ENCODE results near the gene CD8B.
A peak's percentile ranks its signal among the peaks of the same experiment; 100 is the strongest.

The CD8B gene

GRCh38 chr2:86833315-86833714 lies 28.4 kb downstream of the CD8B start:
- DNase-seq, result no peak

GRCh38 chr2:86832334-86833096 lies 29.2 kb downstream of the CD8B start:
- no peak for DNase-seq

- DNase-seq, result no peak
Observed at GRCh38 chr2:86831537-86831936, 30.1 kb downstream of the CD8B start.

GRCh38 chr2:86826951-86827350 lies 34.7 kb downstream of the CD8B start:
- DNase-seq, result no peak

- DNase-seq, result no peak
Observed at GRCh38 chr2:86825693-86826381, 35.8 kb downstream of the CD8B start.

GRCh38 chr2:86825036-86825692 lies 36.5 kb downstream of the CD8B start:
- no peak for DNase-seq

GRCh38 chr2:86822668-86823345 lies 38.9 kb downstream of the CD8B start:
- DNase-seq, result no peak

- DNase-seq, result no peak
Observed at GRCh38 chr2:86821842-86822241, 39.8 kb downstream of the CD8B start.

GRCh38 chr2:86821306-86821705 lies 40.4 kb downstream of the CD8B start:
- no peak for DNase-seq

- no peak for DNase-seq
Observed at GRCh38 chr2:86818957-86819356, 42.7 kb downstream of the CD8B start.

- DNase-seq, result no peak
Observed at GRCh38 chr2:86818114-86818801, 43.4 kb downstream of the CD8B start.

- no peak for DNase-seq
Observed at GRCh38 chr2:86815611-86816010, 46.1 kb downstream of the CD8B start.

GRCh38 chr2:86809481-86810121 lies 52.1 kb downstream of the CD8B start:
- no peak for DNase-seq

- DNase-seq, result peak; percentile 8
Observed at GRCh38 chr2:86808315-86809161, 53.1 kb downstream of the CD8B start.

GRCh38 chr2:86807468-86808275 lies 54.0 kb downstream of the CD8B start:
- no peak for DNase-seq

- no peak for DNase-seq
Observed at GRCh38 chr2:86807133-86807467, 54.6 kb downstream of the CD8B start.

GRCh38 chr2:86806059-86806857 lies 55.4 kb downstream of the CD8B start:
- no peak for DNase-seq

GRCh38 chr2:86800856-86801567 lies 60.7 kb downstream of the CD8B start:
- no peak for DNase-seq

- no peak for DNase-seq
Observed at GRCh38 chr2:86794861-86795260, 66.8 kb downstream of the CD8B start.

Data from SHP77 treated with DMSO at 0.1 percent for 48 hours (cell line).